ENCODE measurements around the gene MYO1E.

- TF ChIP-seq CTCF (IDR thresholded peaks at IDR 0.05) (peak; percentile 25 to 61 (median 31)), POLR2A (IDR thresholded peaks at IDR 0.05) (no peak)
Observed at GRCh38 chr15:59138243-59138642, 234.4 kb downstream of the MYO1E start.
